Activated CD4-positive, alpha-beta T cell treated with anti-CD3 and anti-CD28 coated beads for 36 hours (primary cell): ENCODE data around the gene OR6B3. TPM values are rescaled to one million over a fixed set of nuclear protein-coding genes. Genes with fewer than 3 reads are reported as not detected.

Source experiments
- ATAC-seq: fragments of 200-7000 bp; cut with Tn5 transposase; one replicate; pipeline ENCODE4 v1.10.0; 2021; ENCODE audit warnings: mild to moderate bottlenecking, moderate library complexity
- CTCF ChIA-PET: fragments of 350-600 bp; sonication (Branson Sonifier 250); formaldehyde crosslinking; loops from one replicate; lab custom pipeline; 2021; ENCODE audit warnings: antibody characterized with exemption; lab: Charles Lee
- POLR2A ChIA-PET: fragments of 350-600 bp; sonication (Branson Sonifier 250); formaldehyde crosslinking; loops from one replicate; lab custom pipeline; 2021; ENCODE audit warnings: antibody characterized with exemption, inconsistent platforms; lab: Charles Lee
- DNase-seq: peaks from one replicate; pipeline ENCODE4 v3.0.0-alpha.2; 2020
- H3K27ac Mint-ChIP-seq: one replicate; pipeline ENCODE4 v1.8.0; 2021; ENCODE audit warnings: mixed read lengths
- H3K27me3 Mint-ChIP-seq: one replicate; pipeline ENCODE4 v1.8.0; 2021; ENCODE audit warnings: mixed read lengths
- H3K36me3 Mint-ChIP-seq: one replicate; pipeline ENCODE4 v1.8.0; 2021; ENCODE audit warnings: low read depth, mixed read lengths
- H3K4me1 Mint-ChIP-seq: one replicate; pipeline ENCODE4 v1.8.0; 2021; ENCODE audit warnings: mixed read lengths
- H3K4me3 Mint-ChIP-seq: one replicate; pipeline ENCODE4 v1.8.0; 2021; ENCODE audit warnings: mild to moderate bottlenecking, moderate library complexity, mixed read lengths
- H3K9me3 Mint-ChIP-seq: one replicate; pipeline ENCODE4 v1.8.0; 2021; ENCODE audit warnings: low read depth, mixed read lengths
- intact Hi-C, 2 experiments: fragments of 100-400 bp; cut with DNase I in 1 of 2; cut with micrococcal nuclease in 1 of 2; formaldehyde crosslinking; loops; one replicate each; pipeline versions ENCODE4 v1.14.2 to v1.15.1; 2022 to 2024; cut with DNase I, micrococcal nuclease
- total RNA-seq, 2 experiments: library from RNA; stranded (reverse); gene quantifications; one replicate each; pipeline ENCODE4 v1.2.3, GENCODE V29; 2021

The OR6B3 gene
- not detected for total RNA-seq

- DNase-seq (no peak), ATAC-seq (no peak)
- Mint-ChIP-seq H3K9me3 (no peaks in the 10 kb centered on the region), H3K27ac (no peak within 1 kb of the TSS), H3K4me1 (no peaks in the 10 kb centered on the region), H3K27me3 (peaks cover 35% of the 10 kb centered on the region), H3K36me3 (no peaks in the 10 kb centered on the region), H3K4me3 (no peak within 1 kb of the TSS)
- intact Hi-C loops, result no loop called here
- ChIA-PET CTCF (interaction anchor here (1.0 kb wide), 1 partner anchor 86 kb away, joined by 3 read pairs; no protein-coding TSS in a partner anchor), POLR2A (no interaction called here)
Observed at GRCh38 chr2:240053173-240054155, at the start of gene OR6B3. OR6B3 (minus strand) TSS chr2:240053521.

- DNase-seq (no peak), ATAC-seq (no peak)
- Mint-ChIP-seq H3K4me3 (no peak overlapping the region), H3K4me1 (no peaks in the 10 kb centered on the region), H3K27me3 (peaks cover 71% of the 10 kb centered on the region), H3K27ac (no peak overlapping the region), H3K9me3 (peaks cover 6% of the 10 kb centered on the region), H3K36me3 (no peaks in the 10 kb centered on the region)
- intact Hi-C loops, result no loop called here
- ChIA-PET POLR2A (no interaction called here), CTCF (no interaction called here)
Observed at GRCh38 chr2:240098349-240098748, 45.0 kb upstream of the OR6B3 start.

- Mint-ChIP-seq H3K9me3 (peaks cover 6% of the 10 kb centered on the region), H3K4me1 (no peaks in the 10 kb centered on the region), H3K36me3 (no peaks in the 10 kb centered on the region), H3K27me3 (peaks cover 70% of the 10 kb centered on the region), H3K4me3 (no peak overlapping the region), H3K27ac (no peak overlapping the region)
- intact Hi-C loops, result no loop called here
- no peak for DNase-seq
- ATAC-seq, result no peak
- ChIA-PET CTCF (interaction anchor here (0.7 kb wide), 1 partner anchor 290 kb away, joined by 3 read pairs; no protein-coding TSS in a partner anchor), POLR2A (no interaction called here)
Observed at GRCh38 chr2:240095556-240096523, 42.5 kb upstream of the OR6B3 start.

GRCh38 chr2:240089306-240089705 is 36.0 kb upstream of the OR6B3 start:
- H3K27me3 Mint-ChIP-seq, result peaks cover 37% of the 10 kb centered on the region
- intact Hi-C loops, result no loop called here
- POLR2A ChIA-PET, result interaction anchor here (0.6 kb wide), 1 partner anchor 18 kb away, joined by 3 read pairs; no protein-coding TSS in a partner anchor
- H3K9me3 Mint-ChIP-seq, result peaks cover 20% of the 10 kb centered on the region
- ATAC-seq (no peak), DNase-seq (no peak)
- no peaks in the 10 kb centered on the region for H3K4me1 Mint-ChIP-seq
- peaks cover 1% of the 10 kb centered on the region for H3K36me3 Mint-ChIP-seq
- no peak overlapping the region for H3K27ac Mint-ChIP-seq
- no peak overlapping the region for H3K4me3 Mint-ChIP-seq
- CTCF ChIA-PET, result no interaction called here

- H3K9me3 Mint-ChIP-seq, result peaks cover 20% of the 10 kb centered on the region
- peaks cover 1% of the 10 kb centered on the region for H3K36me3 Mint-ChIP-seq
- H3K4me3 Mint-ChIP-seq, result no peak overlapping the region
- DNase-seq (no peak), ATAC-seq (no peak)
- intact Hi-C loops, result no loop called here
- ChIA-PET CTCF (interaction anchor here (0.7 kb wide), 1 partner anchor 105 kb away, joined by 3 read pairs; no protein-coding TSS in a partner anchor), POLR2A (no interaction called here)
- H3K27ac Mint-ChIP-seq, result no peak overlapping the region
- no peaks in the 10 kb centered on the region for H3K4me1 Mint-ChIP-seq
- peaks cover 19% of the 10 kb centered on the region for H3K27me3 Mint-ChIP-seq
Observed at GRCh38 chr2:240086563-240086962, 33.2 kb upstream of the OR6B3 start.

GRCh38 chr2:240078631-240079030 is 25.3 kb upstream of the OR6B3 start:
- intact Hi-C loops, result no loop called here
- no peaks in the 10 kb centered on the region for H3K4me1 Mint-ChIP-seq
- peaks cover 2% of the 10 kb centered on the region for H3K36me3 Mint-ChIP-seq
- ChIA-PET CTCF (no interaction called here), POLR2A (interaction anchor here (0.6 kb wide), 1 partner anchor 151 kb away, joined by 3 read pairs; no protein-coding TSS in a partner anchor)
- no peak overlapping the region for H3K27ac Mint-ChIP-seq
- ATAC-seq (no peak), DNase-seq (no peak)
- peaks cover 18% of the 10 kb centered on the region for H3K27me3 Mint-ChIP-seq
- H3K4me3 Mint-ChIP-seq, result no peak overlapping the region
- peaks cover 12% of the 10 kb centered on the region for H3K9me3 Mint-ChIP-seq

- ATAC-seq, result no peak
- Mint-ChIP-seq H3K4me1 (no peaks in the 10 kb centered on the region), H3K9me3 (peaks cover 12% of the 10 kb centered on the region), H3K4me3 (no peak overlapping the region), H3K27me3 (peaks cover 20% of the 10 kb centered on the region), H3K27ac (no peak overlapping the region), H3K36me3 (peaks cover 2% of the 10 kb centered on the region)
- intact Hi-C loops, result no loop called here
- CTCF ChIA-PET, result no interaction called here
- POLR2A ChIA-PET, result no interaction called here
- no peak for DNase-seq
Observed at GRCh38 chr2:240077442-240077841, 24.1 kb upstream of the OR6B3 start.

- Mint-ChIP-seq H3K36me3 (peaks cover 2% of the 10 kb centered on the region), H3K27me3 (peaks cover 17% of the 10 kb centered on the region), H3K9me3 (peaks cover 12% of the 10 kb centered on the region), H3K4me1 (no peaks in the 10 kb centered on the region), H3K4me3 (no peak overlapping the region), H3K27ac (no peak overlapping the region)
- ATAC-seq (no peak), DNase-seq (no peak)
- ChIA-PET POLR2A (interaction anchor here (1.1 kb wide), 1 partner anchor 59 kb away, joined by 3 read pairs; no protein-coding TSS in a partner anchor), CTCF (interaction anchor here (1.1 to 1.5 kb wide), 2 partner anchors 8 to 13 kb away, joined by 3 to 5 read pairs; no protein-coding TSS in a partner anchor)
- intact Hi-C loops, result no loop called here
Observed at GRCh38 chr2:240074545-240074944, 21.2 kb upstream of the OR6B3 start.

- H3K4me3 Mint-ChIP-seq, result no peak overlapping the region
Observed at GRCh38 chr2:240070907-240071306, 17.6 kb upstream of the OR6B3 start.

GRCh38 chr2:240069829-240070228 is 16.5 kb upstream of the OR6B3 start:
- no peak for ATAC-seq
- intact Hi-C loops, result loop anchor here in 1 of 2 experiments (10.0 kb wide), 1 partner anchor 365 kb away; the partner anchor contains the start of gene GPC1
- POLR2A ChIA-PET, result no interaction called here

More at GRCh38 chr2:240070907-240071306, 17.6 kb upstream of the OR6B3 start:
- Mint-ChIP-seq H3K4me1 (no peaks in the 10 kb centered on the region), H3K36me3 (no peaks in the 10 kb centered on the region), H3K27me3 (peaks cover 19% of the 10 kb centered on the region), H3K27ac (no peak overlapping the region), H3K9me3 (peaks cover 6% of the 10 kb centered on the region)
- no peak for ATAC-seq
- POLR2A ChIA-PET, result interaction anchor here (0.6 kb wide), 1 partner anchor 18 kb away, joined by 3 read pairs; no protein-coding TSS in a partner anchor
- intact Hi-C loops, result no loop called here
- CTCF ChIA-PET, result interaction anchor here (0.7 kb wide), 1 partner anchor 635 kb away, joined by 3 read pairs; no protein-coding TSS in a partner anchor
- DNase-seq, result no peak

More at GRCh38 chr2:240069829-240070228, 16.5 kb upstream of the OR6B3 start:
- no peak for DNase-seq
- Mint-ChIP-seq H3K4me1 (no peaks in the 10 kb centered on the region), H3K27me3 (peaks cover 20% of the 10 kb centered on the region), H3K4me3 (no peak overlapping the region), H3K36me3 (no peaks in the 10 kb centered on the region), H3K9me3 (peaks cover 6% of the 10 kb centered on the region), H3K27ac (no peak overlapping the region)
- CTCF ChIA-PET, result interaction anchor here (0.7 kb wide), 1 partner anchor 955 kb away, joined by 3 read pairs; no protein-coding TSS in a partner anchor
